ENCODE results near the gene LRMDA.
A peak's percentile ranks its signal among the peaks of the same experiment; 100 is the strongest.

LRMDA gene

DNA sequence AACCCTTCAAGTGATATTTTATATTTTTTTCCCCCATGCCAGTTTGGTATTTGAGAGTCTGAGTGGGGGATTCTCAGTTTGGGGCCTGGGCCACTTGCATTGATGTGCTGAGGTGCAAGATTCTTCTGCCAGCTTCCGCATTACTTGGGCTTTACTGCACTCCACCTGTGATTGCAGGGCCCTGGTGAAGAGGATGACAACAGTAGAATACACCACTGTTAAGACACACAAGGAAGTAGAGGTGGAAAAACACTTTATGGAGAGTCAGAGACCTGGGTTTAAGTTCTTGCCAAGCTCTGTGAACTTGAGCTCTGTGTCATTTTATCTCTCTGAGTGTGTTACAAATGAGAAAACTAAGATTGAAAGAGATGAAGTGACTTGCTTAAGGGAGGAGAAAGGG is 209.4 kb downstream of the LRMDA start:
- TF ChIP-seq EZH2phosphoT487 (IDR thresholded peaks at IDR 0.05; ENCODE audit: borderline replicate concordance) (no peak), CTCF (conservative IDR thresholded peaks at IDR 0.05; ENCODE audit: low read length) (no peak)
- Histone ChIP-seq H2AFZ (ENCODE audit: low read length) (peak overlapping the region; percentile 70; the same call in 1 of the 2 replicates), H3K36me3 (ENCODE audit: insufficient read depth, low read length) (no peaks in the 10 kb centered on the region), H3K4me2 (ENCODE audit: low read depth, low read length, poor library complexity, severe bottlenecking) (no peak overlapping the region), H3K79me2 (ENCODE audit: insufficient read depth, low read length) (no peaks in the 10 kb centered on the region), H3K4me3 (ENCODE audit: low read length, poor library complexity, severe bottlenecking) (no peak overlapping the region), H3K4me1 (ENCODE audit: insufficient read depth, low read length, poor library complexity, severe bottlenecking) (no peaks in the 10 kb centered on the region), H4K20me1 (ENCODE audit: insufficient read depth, low read length, poor library complexity, severe bottlenecking) (no peaks in the 10 kb centered on the region), H3K9ac (ENCODE audit: low read depth, low read length, poor library complexity, severe bottlenecking) (no peak overlapping the region), H3K27me3 (ENCODE audit: insufficient read depth, low read length, poor library complexity, severe bottlenecking) (no peaks in the 10 kb centered on the region), H3K9me3 (ENCODE audit: insufficient read depth, low read depth, low read length) (no peaks in the 10 kb centered on the region), H3F3A (ENCODE audit: low read depth) (no peaks in the 10 kb centered on the region), H3K9me2 (replicated peaks; ENCODE audit: low read depth, low read length) (no peaks in the 10 kb centered on the region)

DNA sequence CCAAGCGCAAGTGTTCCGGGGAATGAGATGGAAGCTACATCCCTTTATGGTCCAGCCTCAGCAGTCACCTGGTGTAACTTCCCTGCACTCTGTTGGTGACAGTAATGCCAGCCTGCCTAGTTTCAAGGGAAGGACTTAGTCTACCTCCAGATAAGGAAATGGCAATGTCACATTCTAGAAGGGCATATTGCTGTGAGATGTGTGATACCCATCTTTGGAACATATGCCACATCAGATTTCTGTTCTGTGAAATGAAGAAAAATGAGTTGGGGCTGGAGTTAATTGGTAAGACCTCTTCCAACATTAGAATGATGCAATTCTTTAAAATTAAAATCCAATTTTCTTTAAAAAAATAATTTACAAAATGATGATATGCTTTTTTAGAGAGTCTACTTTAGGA is 212.0 kb downstream of the LRMDA start:
- H3K36me3 ChIP-seq (ENCODE audit: insufficient read depth, low read length) = no peaks in the 10 kb centered on the region

GRCh38 chr10:75643944-75644692 is 212.7 kb downstream of the LRMDA start:
- no peak overlapping the region for H3K4me3 ChIP-seq (ENCODE audit: low read length, poor library complexity, severe bottlenecking)
- H2AFZ ChIP-seq (ENCODE audit: low read length) = no peak overlapping the region
- H3K79me2 ChIP-seq (ENCODE audit: insufficient read depth, low read length) = no peaks in the 10 kb centered on the region
- no peaks in the 10 kb centered on the region for H3F3A ChIP-seq (ENCODE audit: low read depth)
- no peaks in the 10 kb centered on the region for H3K9me2 ChIP-seq (replicated peaks; ENCODE audit: low read depth, low read length)
- H3K4me2 ChIP-seq (ENCODE audit: low read depth, low read length, poor library complexity, severe bottlenecking) = no peak overlapping the region
- peaks cover 15% of the 10 kb centered on the region for H3K4me1 ChIP-seq (ENCODE audit: insufficient read depth, low read length, poor library complexity, severe bottlenecking)
- no peaks in the 10 kb centered on the region for H3K9me3 ChIP-seq (ENCODE audit: insufficient read depth, low read depth, low read length)
- no peak overlapping the region for H3K9ac ChIP-seq (ENCODE audit: low read depth, low read length, poor library complexity, severe bottlenecking)
- TF ChIP-seq EZH2phosphoT487 (IDR thresholded peaks at IDR 0.05; ENCODE audit: borderline replicate concordance) (no peak), CTCF (conservative IDR thresholded peaks at IDR 0.05; ENCODE audit: low read length) (no peak)
- H4K20me1 ChIP-seq (ENCODE audit: insufficient read depth, low read length, poor library complexity, severe bottlenecking) = no peaks in the 10 kb centered on the region
- no peaks in the 10 kb centered on the region for H3K27me3 ChIP-seq (ENCODE audit: insufficient read depth, low read length, poor library complexity, severe bottlenecking)
- H3K36me3 ChIP-seq (ENCODE audit: insufficient read depth, low read length) = no peaks in the 10 kb centered on the region

More for the DNA sequence above, 212.0 kb downstream of the LRMDA start:
- H3K4me2 ChIP-seq (ENCODE audit: low read depth, low read length, poor library complexity, severe bottlenecking) = no peak overlapping the region
- no peak overlapping the region for H3K9ac ChIP-seq (ENCODE audit: low read depth, low read length, poor library complexity, severe bottlenecking)
- H3K9me3 ChIP-seq (ENCODE audit: insufficient read depth, low read depth, low read length) = no peaks in the 10 kb centered on the region
- peaks cover 8% of the 10 kb centered on the region for H3K4me1 ChIP-seq (ENCODE audit: insufficient read depth, low read length, poor library complexity, severe bottlenecking)
- no peaks in the 10 kb centered on the region for H3F3A ChIP-seq (ENCODE audit: low read depth)
- no peak overlapping the region for H2AFZ ChIP-seq (ENCODE audit: low read length)
- TF ChIP-seq CTCF (conservative IDR thresholded peaks at IDR 0.05; ENCODE audit: low read length) = no peak
- TF ChIP-seq EZH2phosphoT487 (IDR thresholded peaks at IDR 0.05; ENCODE audit: borderline replicate concordance) = no peak
- no peaks in the 10 kb centered on the region for H3K9me2 ChIP-seq (replicated peaks; ENCODE audit: low read depth, low read length)
- no peaks in the 10 kb centered on the region for H3K79me2 ChIP-seq (ENCODE audit: insufficient read depth, low read length)
- no peaks in the 10 kb centered on the region for H4K20me1 ChIP-seq (ENCODE audit: insufficient read depth, low read length, poor library complexity, severe bottlenecking)
- H3K27me3 ChIP-seq (ENCODE audit: insufficient read depth, low read length, poor library complexity, severe bottlenecking) = no peaks in the 10 kb centered on the region
- no peak overlapping the region for H3K4me3 ChIP-seq (ENCODE audit: low read length, poor library complexity, severe bottlenecking)

Measured in Loucy (cell line).